Esophagus muscularis mucosa (tissue), 4 donors: ENCODE results near the gene SOS1. TPM values are rescaled to one million over a fixed set of nuclear protein-coding genes. Genes with fewer than 3 reads are reported as not detected.

Experiments used
- DNase-seq: peaks from one replicate; pipeline ENCODE4 v3.0.0-alpha.2; 2017; ENCODE audit errors: extremely low spot score
- H3K27ac ChIP-seq, 4 donors: fragments of 200-600 bp; sonication (generic); replicated peaks in 1 of 4; 1 replicate in 3 of 4; 2 replicates in 1 of 4; pipeline ENCODE4 v1.5.1; 2016 to 2019; ENCODE audit warnings: mild to moderate bottlenecking in 1 of 4
- H3K27me3 ChIP-seq, 4 donors: fragments of 200-600 bp; sonication (generic); one replicate each; pipeline versions ENCODE4 v1.5.1 to v1.6.0; 2016 to 2019
- H3K36me3 ChIP-seq, 4 donors: fragments of 200-600 bp; sonication (generic); one replicate each; pipeline ENCODE4 v1.5.1; 2016 to 2019
- H3K4me1 ChIP-seq, 4 donors: fragments of 200-600 bp; sonication (generic); one replicate each; pipeline ENCODE4 v1.5.1; 2016 to 2019
- H3K4me3 ChIP-seq, 4 donors: fragments of 200-600 bp; sonication (generic); 1 replicate in 2 of 4; 2 replicates in 2 of 4; pipeline ENCODE4 v1.5.1; 2016 to 2019; ENCODE audit warnings: mild to moderate bottlenecking in 4 of 4, moderate library complexity in 1 of 4
- H3K9me3 ChIP-seq, 4 donors: fragments of 200-600 bp; sonication (generic); 1 replicate in 3 of 4; 2 replicates in 1 of 4; pipeline ENCODE4 v1.5.1; 2016 to 2019
- CTCF ChIP-seq, 3 experiments: fragments of 200-600 bp in 2 of 3; fragments of 450-650 bp in 1 of 3; sonication (generic) in 2 of 3; IDR thresholded peaks; one replicate each; pipeline ENCODE4 v1.5.1; 2017 to 2019; ENCODE audit warnings: antibody characterized with exemption in 3 of 3, mild to moderate bottlenecking in 2 of 3, moderate library complexity in 1 of 3
- EP300 ChIP-seq: sonication (generic); formaldehyde crosslinking; IDR thresholded peaks from one replicate; pipeline ENCODE4 v1.6.1; 2017; ENCODE audit warnings: antibody characterized with exemption
- POLR2A ChIP-seq: fragments of 450-650 bp; IDR thresholded peaks from one replicate; pipeline ENCODE4 v1.6.1; 2017; ENCODE audit warnings: antibody characterized with exemption, moderate library complexity, mild to moderate bottlenecking, low read depth
- POLR2AphosphoS5 ChIP-seq, 2 donors: sonication (generic); formaldehyde crosslinking; IDR thresholded peaks; one replicate each; pipeline ENCODE4 v1.6.1; 2017; ENCODE audit warnings: antibody characterized with exemption in 2 of 2
- WGBS: methylation state at CpG from one replicate; pipeline ENCODE4 v1.1.5; 2018; 5-methylcytosine and 5-hydroxymethylcytosine counted together
- intact Hi-C: fragments of 100-400 bp; cut with DNase I; formaldehyde crosslinking; loops from one replicate; pipeline ENCODE4 v1.15.1; 2023
- total RNA-seq, 4 donors: library from RNA; depleted of rRNA; stranded (reverse); fragments of >200 nt; gene quantifications; one replicate each; pipeline versions ENCODE4 v1.1.0 to v1.2.1, GENCODE V29; 2016

The SOS1 gene
- total RNA-seq, 4 donors from 2014 or later = 33.3 to 48.6 (median 35.7) TPM

- Histone ChIP-seq H3K4me3 (no peak overlapping the region), H3K27me3 (no peaks in the 10 kb centered on the region), H3K36me3 (no peaks in the 10 kb centered on the region), H3K9me3 (no peaks in the 10 kb centered on the region), H3K27ac (no peak overlapping the region), H3K4me1 (peaks cover 0 to 22% (median 10%) of the 10 kb centered on the region in 4 donors)
- TF ChIP-seq EP300 (no peak), POLR2AphosphoS5 (IDR thresholded peaks at IDR 0.05) (no peak), CTCF (IDR thresholded peaks at IDR 0.05) (no peak), POLR2A (no peak)
- 70% methylated on average over 1 of the region's 1 CpG for WGBS
- no peak for DNase-seq
- intact Hi-C loops = no loop called here
Observed at GRCh38 chr2:39153312-39153711, 32.5 kb upstream of the SOS1 start.

GRCh38 chr2:39152504-39152903 lies 31.7 kb upstream of the SOS1 start:
- Histone ChIP-seq H3K27ac (no peak overlapping the region), H3K4me1 (peaks cover 0 to 20% (median 10%) of the 10 kb centered on the region in 4 donors), H3K36me3 (no peaks in the 10 kb centered on the region), H3K4me3 (no peak overlapping the region), H3K9me3 (no peaks in the 10 kb centered on the region), H3K27me3 (no peaks in the 10 kb centered on the region)
- intact Hi-C loops = no loop called here
- DNase-seq = no peak
- 88% methylated on average over 2 of the region's 2 CpGs for WGBS
- TF ChIP-seq CTCF (IDR thresholded peaks at IDR 0.05) = no peak
- no peak for TF ChIP-seq POLR2A
- TF ChIP-seq EP300 = no peak
- TF ChIP-seq POLR2AphosphoS5 (IDR thresholded peaks at IDR 0.05) = no peak

- DNase-seq = no peak
- H3K27me3 ChIP-seq = no peaks in the 10 kb centered on the region
- peaks cover 0 to 7% (median 3%) of the 10 kb centered on the region in 4 donors for H3K4me1 ChIP-seq
- H3K4me3 ChIP-seq = no peak overlapping the region
- 81% methylated on average over 9 of the region's 9 CpGs for WGBS
- H3K9me3 ChIP-seq = no peaks in the 10 kb centered on the region
- no peak for TF ChIP-seq POLR2A
- TF ChIP-seq POLR2AphosphoS5 (IDR thresholded peaks at IDR 0.05) = no peak
- TF ChIP-seq CTCF (IDR thresholded peaks at IDR 0.05) = no peak
- no peaks in the 10 kb centered on the region for H3K36me3 ChIP-seq
- intact Hi-C loops = no loop called here
- H3K27ac ChIP-seq = no peak overlapping the region
Observed at GRCh38 chr2:39150890-39151497, 30.1 kb upstream of the SOS1 start.

- 92% methylated on average over 6 of the region's 6 CpGs for WGBS
- Histone ChIP-seq H3K36me3 (no peaks in the 10 kb centered on the region), H3K4me1 (no peaks in the 10 kb centered on the region), H3K9me3 (no peaks in the 10 kb centered on the region), H3K4me3 (no peak overlapping the region), H3K27ac (no peak overlapping the region), H3K27me3 (no peaks in the 10 kb centered on the region)
- DNase-seq = no peak
- intact Hi-C loops = no loop called here
- TF ChIP-seq POLR2AphosphoS5 (IDR thresholded peaks at IDR 0.05) = no peak
- no peak for TF ChIP-seq POLR2A
Observed at GRCh38 chr2:39150102-39150562, 29.3 kb upstream of the SOS1 start.

GRCh38 chr2:39146630-39147029 lies 25.8 kb upstream of the SOS1 start:
- Histone ChIP-seq H3K27ac (no peak overlapping the region), H3K27me3 (no peaks in the 10 kb centered on the region), H3K36me3 (no peaks in the 10 kb centered on the region), H3K4me1 (peaks cover 5 to 10% (median 7%) of the 10 kb centered on the region in 4 donors), H3K9me3 (no peaks in the 10 kb centered on the region), H3K4me3 (no peak overlapping the region)
- no peak for TF ChIP-seq CTCF (IDR thresholded peaks at IDR 0.05)
- TF ChIP-seq POLR2A = no peak
- no peak for TF ChIP-seq EP300
- TF ChIP-seq POLR2AphosphoS5 (IDR thresholded peaks at IDR 0.05) = no peak
- DNase-seq = no peak
- intact Hi-C loops = no loop called here
